HEK293T (cell line): ENCODE data around the gene KRTAP6-1.

Experiments
- CTCF ChIA-PET: fragments of 350-600 bp; formaldehyde crosslinking; extraction: SDS; loops from one replicate; lab custom pipeline; 2021; ENCODE audit warnings: antibody characterized with exemption, inconsistent platforms; lab: Yijun Ruan, JAX
- POLR2A ChIA-PET: fragments of 350-600 bp; formaldehyde crosslinking; extraction: SDS; loops from one replicate; lab custom pipeline; 2020; ENCODE audit warnings: antibody characterized with exemption, inconsistent platforms; lab: Yijun Ruan, JAX
- DNase-seq: peaks from one replicate; pipeline ENCODE4 v3.0.0; 2012; ENCODE audit warnings: mixed read lengths; ENCODE audit errors: extremely low spot score
- ARNT ChIP-seq: fragments of 450-650 bp; IDR thresholded peaks from 2 replicates; pipeline ENCODE4 v1.6.1; 2017; ENCODE audit warnings: mild to moderate bottlenecking
- BHLHE40 ChIP-seq: fragments of 450-650 bp; IDR thresholded peaks from 2 replicates; pipeline ENCODE4 v1.6.1; 2016; ENCODE audit warnings: mild to moderate bottlenecking, moderate library complexity, borderline replicate concordance
- CTBP1 ChIP-seq: fragments of 450-650 bp; IDR thresholded peaks from 2 replicates; pipeline ENCODE4 v1.6.1; 2016; ENCODE audit warnings: borderline replicate concordance
- ELF4 ChIP-seq: fragments of 450-650 bp; IDR thresholded peaks from 2 replicates; pipeline ENCODE4 v1.6.1; 2017; ENCODE audit warnings: antibody characterized with exemption
- FOXA1 ChIP-seq: fragments of 450-650 bp; IDR thresholded peaks from 2 replicates; pipeline ENCODE4 v1.6.1; 2016; ENCODE audit warnings: mild to moderate bottlenecking
- FOXK2 ChIP-seq: fragments of 450-650 bp; IDR thresholded peaks from 2 replicates; pipeline ENCODE4 v1.6.1; 2016; ENCODE audit warnings: mild to moderate bottlenecking
- FOXM1 ChIP-seq: fragments of 450-650 bp; IDR thresholded peaks from 2 replicates; pipeline ENCODE4 v1.6.1; 2017; ENCODE audit warnings: mild to moderate bottlenecking, borderline replicate concordance
- HDGF ChIP-seq: fragments of 450-650 bp; IDR thresholded peaks from 2 replicates; pipeline ENCODE4 v1.6.1; 2017; ENCODE audit warnings: antibody characterized with exemption, borderline replicate concordance
- L3MBTL2 ChIP-seq: fragments of 450-650 bp; conservative IDR thresholded peaks from 2 replicates; pipeline ENCODE4 v1.6.1; 2016; ENCODE audit warnings: mild to moderate bottlenecking
- LEF1 ChIP-seq: fragments of 450-650 bp; IDR thresholded peaks from 2 replicates; pipeline ENCODE4 v1.6.1; 2017; ENCODE audit warnings: mild to moderate bottlenecking, borderline replicate concordance
- NFRKB ChIP-seq: fragments of 450-650 bp; IDR thresholded peaks from 2 replicates; pipeline ENCODE4 v1.6.1; 2016; ENCODE audit warnings: mild to moderate bottlenecking, moderate library complexity
- SP1 ChIP-seq: fragments of 450-650 bp; IDR thresholded peaks from 2 replicates; pipeline ENCODE4 v1.6.1; 2017
- SUZ12 ChIP-seq: fragments of 450-650 bp; IDR thresholded peaks from 2 replicates; pipeline ENCODE4 v1.6.1; 2016; ENCODE audit warnings: mild to moderate bottlenecking
- TARDBP ChIP-seq: fragments of 450-650 bp; IDR thresholded peaks from 2 replicates; pipeline ENCODE4 v1.6.1; 2016
- ZNF384 ChIP-seq: fragments of 450-650 bp; IDR thresholded peaks from 2 replicates; pipeline ENCODE4 v1.6.1; 2016
- TF ChIP-seq, protein P1 (sequence below): fragments of 450-650 bp; IDR thresholded peaks from 2 replicates; pipeline ENCODE4 v1.6.1; 2016

Gene KRTAP6-1

DNA sequence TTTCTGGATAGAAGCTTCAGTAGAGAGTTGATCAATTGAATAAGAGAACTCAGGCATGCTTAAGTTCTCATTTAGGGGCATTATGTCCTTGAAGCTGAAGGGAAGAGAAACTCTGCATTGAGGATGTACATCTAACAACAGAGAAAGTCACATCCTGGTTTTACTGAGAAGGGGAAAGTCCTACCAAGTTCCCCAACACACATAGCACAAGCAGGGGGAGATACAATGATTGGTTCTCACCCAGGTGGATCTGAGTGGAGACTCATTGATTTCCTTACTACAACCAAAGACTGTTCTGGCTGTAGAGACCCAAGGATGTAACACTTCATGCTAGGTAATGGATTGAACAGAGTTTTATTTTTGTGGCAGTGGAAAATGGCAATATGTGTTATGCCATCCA is 1.5 kb upstream of the KRTAP6-1 start:
- ChIA-PET POLR2A (no interaction called here), CTCF (no interaction called here)
- DNase-seq = no peak
- TF ChIP-seq ARNT = no peak
- no peak for TF ChIP-seq LEF1
- TF ChIP-seq ZNF384 = no peak
- no peak for TF ChIP-seq FOXK2
- TF ChIP-seq TARDBP = no peak
- TF ChIP-seq SUZ12 = no peak
- no peak for TF ChIP-seq HDGF
- no peak for TF ChIP-seq SP1
- TF ChIP-seq CTBP1 = no peak
- TF ChIP-seq BHLHE40 = no peak
- TF ChIP-seq L3MBTL2 = no peak

DNA sequence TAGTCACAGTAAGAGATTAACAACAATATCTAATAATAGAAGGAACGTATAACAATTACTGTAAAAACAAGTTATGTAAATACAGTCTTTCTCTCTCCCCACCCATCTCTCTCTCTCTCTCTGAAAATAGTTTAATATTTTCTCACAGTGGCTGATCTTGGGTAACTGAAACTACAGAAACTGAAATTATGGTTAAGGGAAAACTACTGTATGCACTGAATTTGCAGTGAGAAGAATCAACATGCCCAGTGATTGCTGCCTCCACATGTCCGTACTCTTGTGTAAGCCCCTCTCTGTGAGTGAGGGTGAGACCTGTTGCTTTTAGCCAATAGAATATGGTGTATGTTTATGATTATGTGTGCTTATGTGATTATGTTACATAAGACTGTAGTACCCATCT is 1.6 kb downstream of the KRTAP6-1 start:
- DNase-seq = no peak
- TF ChIP-seq FOXK2 (no peak), HDGF (no peak), ELF4 (no peak), TARDBP (no peak), NFRKB (no peak)
- POLR2A ChIA-PET = no interaction called here
- CTCF ChIA-PET = no interaction called here

DNA sequence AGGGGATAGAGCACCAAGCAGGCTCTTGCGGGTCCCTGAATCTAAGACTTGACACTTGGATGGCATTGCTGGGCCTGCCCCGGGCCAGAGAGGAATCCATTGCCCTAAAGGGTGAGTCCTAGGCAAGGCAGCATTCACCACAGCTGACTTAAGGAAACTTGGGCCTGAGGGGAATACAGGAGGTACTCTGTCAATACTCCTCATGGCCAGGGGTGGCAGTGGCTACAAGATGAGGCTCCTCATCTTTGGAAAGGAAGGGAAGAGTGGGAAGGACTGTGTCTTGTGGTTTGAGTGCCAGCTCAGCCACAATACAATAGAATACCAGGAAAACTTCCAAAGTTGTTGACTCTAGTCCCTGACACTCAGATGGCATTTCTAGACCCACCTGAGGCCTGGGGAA is 7.8 kb downstream of the KRTAP6-1 start:
- TF ChIP-seq LEF1 = no peak
- no peak for TF ChIP-seq ZNF384
- ChIA-PET CTCF (interaction anchor here (0.9 kb wide), 1 partner anchor 12 kb away, joined by 3 read pairs; no protein-coding TSS in a partner anchor), POLR2A (no interaction called here)
- DNase-seq = no peak

DNA sequence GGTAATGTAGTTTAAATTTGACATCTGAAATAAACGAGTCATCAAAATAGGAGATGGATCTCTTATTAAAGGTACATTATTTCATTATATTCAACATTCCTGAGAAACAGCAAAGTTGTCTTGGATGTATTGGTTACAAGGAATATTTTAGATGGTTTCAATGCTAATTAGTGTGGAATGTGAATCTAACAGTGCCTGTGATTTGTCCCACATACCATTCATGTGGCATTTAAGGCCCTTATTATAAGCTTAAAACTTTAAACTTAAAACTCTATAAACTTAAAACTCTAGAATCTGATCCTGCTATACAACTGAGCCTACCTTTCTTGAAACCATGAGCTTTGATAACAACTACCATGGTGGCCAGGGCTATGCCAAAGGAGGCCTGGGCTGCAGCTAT is 12.9 kb downstream of the KRTAP6-1 start, which contains the start of gene KRTAP22-1:
TSS of gene KRTAP22-1 (plus strand) at position 301 of the 400 bp plus-strand sequence.
- no peak for DNase-seq
- TF ChIP-seq FOXA1 = no peak
- TF ChIP-seq LEF1 = no peak
- no peak for TF ChIP-seq ZNF384
- no peak for TF ChIP-seq BHLHE40
- TF ChIP-seq ARNT = no peak
- no peak for TF ChIP-seq L3MBTL2
- no peak for TF ChIP-seq SP1
- no peak for TF ChIP-seq CTBP1
- no peak for TF ChIP-seq HDGF
- CTCF ChIA-PET = no interaction called here
- POLR2A ChIA-PET = no interaction called here

DNA sequence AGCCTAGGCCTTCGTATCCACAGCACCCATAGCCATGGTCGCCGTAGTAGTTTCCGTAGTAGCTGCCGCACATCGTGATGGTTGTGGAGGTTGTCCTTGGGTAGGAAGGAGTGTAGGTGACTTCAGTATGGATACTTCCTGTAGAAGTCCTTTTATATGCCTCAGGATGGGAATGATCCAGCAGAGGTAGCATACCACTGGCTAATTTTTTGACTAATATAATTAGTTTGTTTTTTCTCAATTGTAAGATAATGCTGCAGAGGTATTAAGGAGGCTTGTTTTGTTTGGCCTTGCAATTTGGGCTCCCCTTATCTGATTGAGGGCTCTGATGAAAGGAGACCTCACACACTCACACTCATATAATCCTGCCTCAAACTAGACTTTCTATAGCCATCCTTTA is 14.9 kb downstream of the KRTAP6-1 start, which contains the start of gene KRTAP6-2:
TSS of gene KRTAP6-2 (minus strand) at position 101 of the 400 bp plus-strand sequence. CDS start at position 73, 28 bp downstream.
- ChIA-PET POLR2A (no interaction called here), CTCF (no interaction called here)
- no peak for DNase-seq
- TF ChIP-seq ARNT (no peak), L3MBTL2 (no peak), ELF4 (no peak), HDGF (no peak)

DNA sequence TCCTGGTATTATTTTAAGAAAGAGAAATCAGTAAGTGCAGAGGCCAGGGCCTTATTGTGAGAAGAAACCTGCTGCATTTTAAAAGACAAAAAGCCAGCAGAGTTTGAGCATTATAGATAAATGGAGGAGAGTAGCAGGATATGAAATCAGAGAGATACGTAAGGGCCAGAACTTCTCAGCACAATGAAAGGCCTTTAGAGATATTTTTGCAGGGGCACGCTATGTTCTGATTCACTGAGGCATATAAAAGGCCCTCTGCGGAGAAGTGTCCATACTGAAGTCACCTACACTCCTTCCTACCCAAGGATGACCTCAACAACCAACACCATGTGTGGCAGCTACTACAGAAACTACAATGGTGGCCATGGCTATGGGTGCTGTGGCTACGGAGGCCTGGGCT is 21.6 kb downstream of the KRTAP6-1 start, which contains the start of gene KRTAP6-3:
TSS of gene KRTAP6-3 (plus strand) at position 301 of the 400 bp plus-strand sequence. CDS start at position 307, 6 bp downstream.
- no peak for DNase-seq
- ChIA-PET POLR2A (no interaction called here), CTCF (no interaction called here)
- no peak for TF ChIP-seq FOXK2

DNA sequence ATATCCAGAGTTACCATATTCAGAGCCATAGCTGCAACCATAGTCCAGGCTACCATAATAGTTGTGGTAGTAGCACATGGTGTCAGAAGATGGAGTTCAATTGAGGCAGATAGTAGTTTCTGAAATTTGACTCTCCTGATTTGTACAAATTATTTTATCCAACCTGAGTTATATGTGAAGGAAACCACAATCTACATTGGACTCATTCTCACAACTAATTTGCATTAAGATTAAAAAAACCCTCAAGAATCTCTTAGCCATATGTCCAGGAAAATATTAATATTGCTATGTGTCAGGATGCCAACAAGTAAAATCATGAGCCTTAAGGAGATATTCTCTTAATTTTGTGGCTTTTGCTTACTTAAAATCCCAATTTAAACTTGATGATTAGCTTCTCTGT is 23.4 kb downstream of the KRTAP6-1 start, which contains the start of gene KRTAP22-2:
TSS of gene KRTAP22-2 (minus strand) at position 101 of the 400 bp plus-strand sequence.
- DNase-seq = no peak
- CTCF ChIA-PET = no interaction called here
- no peak for TF ChIP-seq CTBP1
- TF ChIP-seq FOXA1 = no peak
- no peak for TF ChIP-seq FOXK2
- TF ChIP-seq L3MBTL2 = no peak
- TF ChIP-seq, protein P1, sequence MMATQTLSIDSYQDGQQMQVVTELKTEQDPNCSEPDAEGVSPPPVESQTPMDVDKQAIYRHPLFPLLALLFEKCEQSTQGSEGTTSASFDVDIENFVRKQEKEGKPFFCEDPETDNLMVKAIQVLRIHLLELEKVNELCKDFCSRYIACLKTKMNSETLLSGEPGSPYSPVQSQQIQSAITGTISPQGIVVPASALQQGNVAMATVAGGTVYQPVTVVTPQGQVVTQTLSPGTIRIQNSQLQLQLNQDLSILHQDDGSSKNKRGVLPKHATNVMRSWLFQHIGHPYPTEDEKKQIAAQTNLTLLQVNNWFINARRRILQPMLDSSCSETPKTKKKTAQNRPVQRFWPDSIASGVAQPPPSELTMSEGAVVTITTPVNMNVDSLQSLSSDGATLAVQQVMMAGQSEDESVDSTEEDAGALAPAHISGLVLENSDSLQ = no peak
- no peak for TF ChIP-seq ARNT
- no peak for TF ChIP-seq HDGF
- TF ChIP-seq ELF4 = no peak
- TF ChIP-seq SUZ12 = no peak
- TF ChIP-seq LEF1 = no peak
- no peak for TF ChIP-seq SP1
- TF ChIP-seq NFRKB = no peak
- TF ChIP-seq FOXM1 = no peak
- TF ChIP-seq ZNF384 = no peak
- TF ChIP-seq TARDBP = no peak
- no peak for TF ChIP-seq BHLHE40
- POLR2A ChIA-PET = no interaction called here

DNA sequence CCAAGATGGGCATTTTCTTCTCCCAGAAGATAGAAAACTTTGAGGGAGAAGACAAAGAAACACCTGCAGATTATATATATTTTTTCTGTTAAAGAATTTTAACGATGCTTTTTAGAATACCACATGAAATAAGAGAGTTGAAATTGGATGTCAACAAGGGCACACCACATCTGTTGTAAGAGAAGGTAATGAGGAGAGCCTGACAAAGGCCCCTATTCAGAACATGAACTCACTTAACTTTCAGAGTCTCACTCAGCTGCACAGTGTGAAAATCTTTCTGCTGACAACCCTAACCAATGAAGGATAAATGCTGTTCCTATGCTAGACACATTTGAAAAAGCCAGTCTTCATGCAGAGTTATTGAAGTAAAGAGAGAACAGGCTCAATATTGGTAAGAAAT is 30.9 kb downstream of the KRTAP6-1 start:
- POLR2A ChIA-PET = no interaction called here
- DNase-seq = no peak
- TF ChIP-seq CTBP1 (no peak), SUZ12 (no peak), FOXK2 (no peak), ZNF384 (no peak), L3MBTL2 (no peak), ELF4 (no peak), FOXA1 (no peak), NFRKB (no peak), SP1 (no peak), BHLHE40 (no peak), FOXM1 (no peak), TARDBP (no peak), HDGF (no peak), ARNT (no peak), LEF1 (no peak)
- TF ChIP-seq, protein P1 = no peak
- CTCF ChIA-PET = no interaction called here
